Lung (tissue), 12 donors: ENCODE measurements around the gene TMEM222. TPM values are rescaled to one million over a fixed set of nuclear protein-coding genes. Genes with fewer than 3 reads are reported as not detected.

Experiments used
- ATAC-seq: fragments of 200-7000 bp; cut with Tn5 transposase; one replicate; pipeline ENCODE4 v1.9.1; 2020; ENCODE audit warnings: moderate number of reproducible peaks; ENCODE audit not compliant: insufficient read depth, low FRiP score
- DNase-seq, 3 donors: peaks; one replicate each; pipeline ENCODE4 v3.0.0-alpha.2; 2013 to 2017
- H3K27ac ChIP-seq, 2 donors: one replicate each; pipeline ENCODE4 v1.5.1; 2013; ENCODE audit warnings: mild to moderate bottlenecking in 2 of 2, moderate library complexity in 2 of 2, control low read depth in 1 of 2, inconsistent platforms in 1 of 2, low read depth in 1 of 2, low read length in 1 of 2
- H3K27me3 ChIP-seq, 3 donors: one replicate each; pipeline ENCODE4 v1.5.1; 2013; ENCODE audit warnings: low read length in 2 of 3; ENCODE audit not compliant: control insufficient read depth in 3 of 3, insufficient read depth in 3 of 3
- H3K36me3 ChIP-seq, 4 donors: one replicate each; pipeline ENCODE4 v1.5.1; 2013; ENCODE audit warnings: low read length in 4 of 4, mild to moderate bottlenecking in 1 of 4, moderate library complexity in 1 of 4; ENCODE audit not compliant: control insufficient read depth in 4 of 4, insufficient read depth in 4 of 4
- H3K4me1 ChIP-seq, 5 donors: one replicate each; pipeline ENCODE4 v1.5.1; 2013; ENCODE audit warnings: low read length in 5 of 5, mild to moderate bottlenecking in 2 of 5, moderate library complexity in 1 of 5; ENCODE audit not compliant: control insufficient read depth in 5 of 5, insufficient read depth in 5 of 5
- H3K4me3 ChIP-seq: one replicate; pipeline ENCODE4 v1.5.1; 2013; ENCODE audit warnings: mild to moderate bottlenecking, control low read depth, moderate library complexity
- H3K9ac ChIP-seq, 2 donors: one replicate each; pipeline ENCODE4 v1.5.1; 2013; ENCODE audit warnings: low read length in 2 of 2, control low read depth in 1 of 2; ENCODE audit not compliant: insufficient read depth in 1 of 2
- H3K9me3 ChIP-seq, 4 donors: one replicate each; pipeline ENCODE4 v1.5.1; 2013; ENCODE audit warnings: low read length in 3 of 4, mild to moderate bottlenecking in 1 of 4, moderate library complexity in 1 of 4; ENCODE audit not compliant: control insufficient read depth in 4 of 4, insufficient read depth in 3 of 4
- WGBS, 2 donors: extraction: QIAGEN DNeasy Blood & Tissue Kit; methylation state at CpG; one replicate each; pipeline ENCODE4 v1.1.7; 2013; 5-methylcytosine and 5-hydroxymethylcytosine counted together
- polyA plus RNA-seq, 2 donors: library from polyadenylated mRNA; stranded (reverse); fragments of 200-250 nt; gene quantifications; one replicate each; pipeline ENCODE4 v1.2.1, GENCODE V29; 2013
- total RNA-seq, 2 donors: library from RNA; depleted of rRNA in 1 of 2; stranded (reverse); fragments of >200 nt in 1 of 2; gene quantifications; one replicate each; pipeline ENCODE4 v1.2.1, GENCODE V29; 2014 to 2021
- TF ChIP-seq, protein P1 (sequence below): IDR thresholded peaks from 2 replicates; pipeline ENCODE4 v1.5.1; 2012; ENCODE audit warnings: mild to moderate bottlenecking; ENCODE audit errors: control extremely low read depth, extremely low read depth
- donor health status: control.
- donor health status: control.
- donor health status: Bipolar disorder and iron deficiency.
- donor health status: healthy.
- donor health status: DM: yes; HTN: yes; CAD: no.

Gene TMEM222
- total and polyA plus RNA-seq, 4 donors, result 25.2 to 51.5 (median 48.4) TPM

DNA sequence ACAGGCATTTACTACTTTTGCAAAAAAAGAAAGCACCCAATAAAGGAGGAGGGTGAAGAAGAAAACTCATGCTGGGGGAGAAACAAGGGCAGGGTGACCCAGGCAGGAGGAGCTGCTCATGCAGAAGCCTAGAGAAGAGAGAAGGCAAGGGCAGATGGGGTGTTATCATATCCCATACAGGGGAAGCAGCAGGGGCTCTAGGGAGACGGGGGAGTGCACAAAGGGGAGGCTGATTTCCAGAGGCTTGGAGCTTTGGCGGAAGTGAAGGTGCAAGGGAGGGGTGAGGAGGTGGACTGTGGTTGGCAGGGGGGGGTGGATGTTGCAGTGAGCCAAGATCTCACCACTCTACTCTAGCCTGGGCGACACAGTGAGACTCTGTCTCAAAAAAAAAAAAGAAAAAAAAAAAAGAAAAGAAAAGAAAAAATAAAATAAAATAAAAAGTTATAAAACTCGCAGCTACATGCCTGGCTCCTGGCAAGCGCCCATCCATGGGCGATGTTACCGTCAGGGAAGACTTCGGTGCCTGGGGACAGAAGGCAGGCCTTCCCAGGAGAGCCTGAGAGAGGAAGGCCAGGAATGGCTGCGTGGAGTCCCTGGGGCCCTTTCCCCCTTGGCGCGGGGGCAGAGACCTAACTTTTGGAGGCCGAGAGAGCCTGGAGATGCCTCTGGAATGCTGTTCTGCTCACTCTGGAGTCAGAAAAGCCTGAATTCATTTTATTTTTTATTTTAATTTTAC lies 56.0 kb downstream of the TMEM222 start:
- Histone ChIP-seq H3K27ac (no peak overlapping the region), H3K4me1 (peaks cover 0 to 12% (median 0%) of the 10 kb centered on the region in 5 donors), H3K9me3 (no peaks in the 10 kb centered on the region), H3K4me3 (no peak overlapping the region), H3K9ac (no peak overlapping the region), H3K36me3 (no peaks in the 10 kb centered on the region), H3K27me3 (no peaks in the 10 kb centered on the region)
- no peak for ATAC-seq
- DNase-seq, result no peak
- TF ChIP-seq, protein P1, sequence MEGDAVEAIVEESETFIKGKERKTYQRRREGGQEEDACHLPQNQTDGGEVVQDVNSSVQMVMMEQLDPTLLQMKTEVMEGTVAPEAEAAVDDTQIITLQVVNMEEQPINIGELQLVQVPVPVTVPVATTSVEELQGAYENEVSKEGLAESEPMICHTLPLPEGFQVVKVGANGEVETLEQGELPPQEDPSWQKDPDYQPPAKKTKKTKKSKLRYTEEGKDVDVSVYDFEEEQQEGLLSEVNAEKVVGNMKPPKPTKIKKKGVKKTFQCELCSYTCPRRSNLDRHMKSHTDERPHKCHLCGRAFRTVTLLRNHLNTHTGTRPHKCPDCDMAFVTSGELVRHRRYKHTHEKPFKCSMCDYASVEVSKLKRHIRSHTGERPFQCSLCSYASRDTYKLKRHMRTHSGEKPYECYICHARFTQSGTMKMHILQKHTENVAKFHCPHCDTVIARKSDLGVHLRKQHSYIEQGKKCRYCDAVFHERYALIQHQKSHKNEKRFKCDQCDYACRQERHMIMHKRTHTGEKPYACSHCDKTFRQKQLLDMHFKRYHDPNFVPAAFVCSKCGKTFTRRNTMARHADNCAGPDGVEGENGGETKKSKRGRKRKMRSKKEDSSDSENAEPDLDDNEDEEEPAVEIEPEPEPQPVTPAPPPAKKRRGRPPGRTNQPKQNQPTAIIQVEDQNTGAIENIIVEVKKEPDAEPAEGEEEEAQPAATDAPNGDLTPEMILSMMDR, result no peak
- 86 to 95% methylated on average over 12 of the region's 12 CpGs for WGBS, 2 donors

DNA sequence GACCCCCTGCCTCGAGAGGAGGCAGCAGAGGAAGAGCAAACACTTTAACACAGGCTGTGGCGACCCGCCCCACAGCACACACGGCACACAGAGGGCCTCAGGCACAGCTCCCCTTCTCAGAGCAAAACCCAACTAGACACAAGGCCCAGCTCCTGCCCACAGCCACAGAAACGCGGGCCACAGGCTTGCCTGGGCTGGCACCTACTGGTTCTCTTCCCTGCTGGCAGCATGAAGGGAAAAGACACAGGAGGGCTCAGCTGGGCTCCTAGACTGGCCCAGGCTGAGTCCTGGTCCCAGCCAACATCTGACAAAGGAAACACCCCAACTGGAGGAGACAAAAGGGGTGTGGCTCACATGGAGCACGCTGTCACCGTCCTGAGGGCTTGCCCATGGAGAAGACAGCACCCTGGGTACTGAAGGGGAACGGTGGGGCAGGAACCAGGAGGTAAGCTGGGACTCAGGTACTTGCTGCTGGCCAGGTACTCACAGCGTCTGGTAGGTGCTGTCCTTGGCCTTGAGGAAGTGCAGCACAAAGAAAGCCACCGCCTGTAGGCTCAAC lies 57.7 kb downstream of the TMEM222 start:
- TF ChIP-seq, protein P1, result no peak
- 69 to 84% methylated on average over 11 of the region's 11 CpGs for whole genome bisulfite sequencing, 2 donors
- Histone ChIP-seq H3K4me3 (no peak overlapping the region), H3K9me3 (no peaks in the 10 kb centered on the region), H3K27me3 (no peaks in the 10 kb centered on the region), H3K27ac (peak overlapping the region in 1 of 2 donors; percentile 26), H3K9ac (no peak overlapping the region), H3K36me3 (no peaks in the 10 kb centered on the region), H3K4me1 (peaks cover 0 to 13% (median 0%) of the 10 kb centered on the region in 5 donors)
- no peak for DNase-seq
- no peak for ATAC-seq

DNA sequence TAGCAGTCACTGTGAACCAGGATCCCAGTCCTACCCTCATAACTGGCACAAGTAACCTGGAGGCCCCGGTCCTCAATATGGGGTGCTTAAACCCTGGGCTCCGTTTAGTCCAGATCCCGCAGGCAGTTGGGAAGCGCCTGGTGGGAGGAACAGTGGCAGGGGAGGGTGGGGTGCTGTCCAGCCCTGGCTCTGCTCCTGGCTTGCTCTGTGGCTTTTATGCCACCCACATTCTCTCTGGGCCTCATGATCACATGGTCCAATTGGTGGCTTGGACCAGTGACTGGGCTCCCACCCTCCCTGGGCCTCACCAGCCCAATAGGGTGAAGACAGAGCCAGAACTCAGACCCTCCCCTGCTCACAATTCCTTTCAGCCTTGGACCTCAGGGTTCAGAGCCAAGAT lies 58.3 kb downstream of the TMEM222 start:
- TF ChIP-seq, protein P1, result no peak
- Histone ChIP-seq H3K4me3 (no peak overlapping the region), H3K27me3 (no peaks in the 10 kb centered on the region), H3K9ac (no peak overlapping the region), H3K9me3 (no peaks in the 10 kb centered on the region), H3K36me3 (no peaks in the 10 kb centered on the region), H3K4me1 (peaks cover 0 to 13% (median 0%) of the 10 kb centered on the region in 5 donors), H3K27ac (no peak overlapping the region)
- WGBS, 2 donors, result 88 to 91% methylated on average over 4 of the region's 4 CpGs
- DNase-seq (no peak), ATAC-seq (no peak)
